GM21737 (cell line): ENCODE results near the gene PARN.
A peak's percentile ranks its signal among the peaks of the same experiment; 100 is the strongest.

Source experiments
- ATAC-seq: cut with Tn5 transposase; IDR thresholded peaks from one replicate; pipeline ENCODE4 v1.9.1; 2021; ENCODE audit warnings: mild to moderate bottlenecking, moderate library complexity; ENCODE audit not compliant: unreplicated experiment

The PARN gene

GRCh38 chr16:14530046-14530445, 100.0 kb downstream of the PARN start:
- ATAC-seq, result no peak

- ATAC-seq, result no peak
Observed at GRCh38 chr16:14529010-14529669, 100.9 kb downstream of the PARN start.

- ATAC-seq, result no peak
Observed at GRCh38 chr16:14528306-14528705, 101.8 kb downstream of the PARN start.

- no peak for ATAC-seq
Observed at GRCh38 chr16:14527411-14528044, 102.5 kb downstream of the PARN start.

GRCh38 chr16:14525596-14525995, 104.5 kb downstream of the PARN start:
- ATAC-seq, result no peak

GRCh38 chr16:14524979-14525378, 105.1 kb downstream of the PARN start:
- ATAC-seq, result no peak

GRCh38 chr16:14523632-14524031, 106.4 kb downstream of the PARN start:
- no peak for ATAC-seq

- ATAC-seq, result no peak
Observed at GRCh38 chr16:14522671-14523070, 107.4 kb downstream of the PARN start.

- ATAC-seq, result no peak
Observed at GRCh38 chr16:14520753-14521152, 109.3 kb downstream of the PARN start.

GRCh38 chr16:14514967-14515366, 115.1 kb downstream of the PARN start:
- ATAC-seq, result no peak

GRCh38 chr16:14513389-14514107, 116.5 kb downstream of the PARN start:
- ATAC-seq, result no peak

GRCh38 chr16:14511800-14512135, 118.3 kb downstream of the PARN start:
- no peak for ATAC-seq

GRCh38 chr16:14510939-14511799, 118.9 kb downstream of the PARN start:
- no peak for ATAC-seq

- ATAC-seq, result no peak
Observed at GRCh38 chr16:14510581-14510938, 119.5 kb downstream of the PARN start.

- ATAC-seq, result no peak
Observed at GRCh38 chr16:14509675-14510132, 120.4 kb downstream of the PARN start.

- no peak for ATAC-seq
Observed at GRCh38 chr16:14509055-14509454, 121.0 kb downstream of the PARN start.

- no peak for ATAC-seq
Observed at GRCh38 chr16:14505846-14506245, 124.2 kb downstream of the PARN start.

GRCh38 chr16:14502932-14503741, 126.9 kb downstream of the PARN start:
- ATAC-seq, result peak; percentile 61

- ATAC-seq, result no peak
Observed at GRCh38 chr16:14502256-14502875, 127.7 kb downstream of the PARN start.
